Measurements from ENCODE around the gene KIF26A. TPM values are rescaled to one million over a fixed set of nuclear protein-coding genes. Genes with fewer than 3 reads are reported as not detected.

Gene KIF26A
- total RNA-seq, 1 donor from 2014 or later = 32.6 TPM

DNA sequence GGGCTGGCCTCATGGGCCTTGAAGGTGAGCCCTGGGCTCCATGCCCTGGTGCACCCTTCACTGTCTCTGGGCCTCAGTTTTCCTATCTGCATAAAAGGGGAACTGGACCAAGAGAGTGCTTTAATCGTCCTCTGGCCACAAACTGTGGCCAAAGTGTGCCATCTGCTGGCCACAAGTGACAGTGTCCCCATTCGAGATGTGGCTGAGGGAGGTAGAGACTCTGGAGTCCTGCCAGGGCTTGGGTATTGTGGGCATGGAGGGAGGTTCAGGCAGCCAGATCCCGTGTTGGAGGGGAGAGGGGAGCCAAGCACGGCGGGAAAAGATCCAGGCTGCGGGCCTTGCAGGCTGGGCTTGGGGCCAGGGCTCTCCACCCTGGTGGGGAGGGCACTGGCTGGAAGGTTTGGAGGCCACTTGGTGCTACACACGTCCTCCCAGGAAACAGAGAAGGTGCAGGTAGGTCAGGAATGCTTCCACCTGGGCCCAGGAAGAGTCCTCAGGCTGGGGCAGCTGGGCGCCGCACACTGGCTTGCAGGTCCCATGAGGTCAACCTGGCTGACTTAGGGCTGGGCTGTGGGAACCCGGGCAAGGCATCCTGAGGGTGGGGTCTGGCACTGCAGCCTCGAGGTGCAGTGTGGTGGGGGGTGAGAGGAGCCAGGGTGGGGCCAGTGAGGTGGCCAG lies 7.3 kb upstream of the KIF26A start:
- Histone ChIP-seq H3K4me1 (no peaks in the 10 kb centered on the region), H3K4me3 (no peak overlapping the region), H3K27ac (no peak overlapping the region), H3K36me3 (no peaks in the 10 kb centered on the region), H3K9me3 (peaks cover 0 to 19% of the 10 kb centered on the region in 2 donors), H3K27me3 (no peaks in the 10 kb centered on the region)
- TF ChIP-seq CTCF (IDR thresholded peaks at IDR 0.05) = peak in 1 of 3 experiments; percentile 11
- peak in 1 of 2 donors; percentile 35 for DNase-seq (ENCODE audit: low spot score in 2 of 2)
- intact Hi-C loops (cut with DNase I) = no loop called here

- peak in 1 of 2 donors; percentile 51 for DNase-seq (ENCODE audit: low spot score in 2 of 2)
- intact Hi-C loops (cut with DNase I) = no loop called here
- Histone ChIP-seq H3K4me3 (no peak overlapping the region), H3K9me3 (peaks cover 0 to 12% of the 10 kb centered on the region in 2 donors), H3K36me3 (no peaks in the 10 kb centered on the region), H3K27me3 (peaks cover 8% of the 10 kb centered on the region), H3K27ac (no peak overlapping the region), H3K4me1 (peaks cover 2% of the 10 kb centered on the region in 2 donors)
- no peak for TF ChIP-seq CTCF (IDR thresholded peaks at IDR 0.05)
Observed at GRCh38 chr14:104131968-104132732, 6.2 kb upstream of the KIF26A start.

DNA sequence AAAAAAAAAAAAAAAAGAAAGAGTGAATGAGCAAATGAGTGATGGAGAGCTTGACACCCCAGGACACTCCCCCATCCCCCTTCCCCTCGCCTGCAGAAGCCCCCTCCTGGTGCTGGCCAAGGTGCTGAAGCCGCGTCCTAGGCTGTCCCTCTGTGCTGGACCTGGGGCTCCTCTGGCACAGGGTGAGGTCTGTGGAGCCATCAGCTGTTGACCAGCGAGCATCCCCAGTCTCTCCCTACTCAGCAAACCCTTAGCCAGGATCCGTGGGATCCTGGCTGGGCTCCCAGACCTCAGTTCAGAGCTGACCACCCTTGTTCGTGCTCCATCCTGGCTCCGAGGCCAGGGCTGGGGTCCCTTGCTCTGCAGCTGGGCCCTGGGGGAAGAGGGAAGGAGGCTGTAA lies 5.4 kb upstream of the KIF26A start:
- H3K4me3 ChIP-seq = no peak overlapping the region
- H3K4me1 ChIP-seq = peaks cover 8 to 10% of the 10 kb centered on the region in 2 donors
- no peak for DNase-seq (ENCODE audit: low spot score in 2 of 2)
- no peak overlapping the region for H3K27ac ChIP-seq
- TF ChIP-seq CTCF (IDR thresholded peaks at IDR 0.05) = no peak
- no peaks in the 10 kb centered on the region for H3K36me3 ChIP-seq
- H3K27me3 ChIP-seq = peaks cover 11% of the 10 kb centered on the region
- peaks cover 0 to 12% of the 10 kb centered on the region in 2 donors for H3K9me3 ChIP-seq
- intact Hi-C loops (cut with DNase I) = no loop called here

DNA sequence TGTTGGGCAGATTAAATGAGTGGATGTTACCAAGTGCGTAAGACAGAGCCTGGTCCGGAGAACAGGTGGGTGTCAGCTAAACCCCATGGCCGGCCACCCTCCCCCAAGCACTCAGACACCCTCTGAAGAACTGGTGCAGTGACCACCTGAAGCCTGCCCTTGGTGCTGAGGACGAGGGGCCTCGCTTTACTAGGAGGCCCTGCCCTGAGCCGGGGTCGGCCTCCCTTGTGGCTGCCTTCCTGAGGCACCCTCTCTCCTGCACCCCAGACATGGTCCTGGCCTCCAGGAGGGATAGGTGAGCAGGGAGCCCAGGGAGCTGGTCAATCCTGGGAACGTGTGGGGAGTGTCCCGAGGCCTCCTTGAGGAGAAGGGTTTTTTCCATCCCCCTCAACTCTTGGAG lies 4.9 kb upstream of the KIF26A start:
- H3K4me3 ChIP-seq = no peak overlapping the region
- H3K27me3 ChIP-seq = peaks cover 11% of the 10 kb centered on the region
- intact Hi-C loops (cut with DNase I) = no loop called here
- H3K27ac ChIP-seq = no peak overlapping the region
- TF ChIP-seq CTCF (IDR thresholded peaks at IDR 0.05) = no peak
- peaks cover 0 to 12% of the 10 kb centered on the region in 2 donors for H3K9me3 ChIP-seq
- no peaks in the 10 kb centered on the region for H3K36me3 ChIP-seq
- peaks cover 11 to 12% of the 10 kb centered on the region in 2 donors for H3K4me1 ChIP-seq
- no peak for DNase-seq (ENCODE audit: low spot score in 2 of 2)

DNA sequence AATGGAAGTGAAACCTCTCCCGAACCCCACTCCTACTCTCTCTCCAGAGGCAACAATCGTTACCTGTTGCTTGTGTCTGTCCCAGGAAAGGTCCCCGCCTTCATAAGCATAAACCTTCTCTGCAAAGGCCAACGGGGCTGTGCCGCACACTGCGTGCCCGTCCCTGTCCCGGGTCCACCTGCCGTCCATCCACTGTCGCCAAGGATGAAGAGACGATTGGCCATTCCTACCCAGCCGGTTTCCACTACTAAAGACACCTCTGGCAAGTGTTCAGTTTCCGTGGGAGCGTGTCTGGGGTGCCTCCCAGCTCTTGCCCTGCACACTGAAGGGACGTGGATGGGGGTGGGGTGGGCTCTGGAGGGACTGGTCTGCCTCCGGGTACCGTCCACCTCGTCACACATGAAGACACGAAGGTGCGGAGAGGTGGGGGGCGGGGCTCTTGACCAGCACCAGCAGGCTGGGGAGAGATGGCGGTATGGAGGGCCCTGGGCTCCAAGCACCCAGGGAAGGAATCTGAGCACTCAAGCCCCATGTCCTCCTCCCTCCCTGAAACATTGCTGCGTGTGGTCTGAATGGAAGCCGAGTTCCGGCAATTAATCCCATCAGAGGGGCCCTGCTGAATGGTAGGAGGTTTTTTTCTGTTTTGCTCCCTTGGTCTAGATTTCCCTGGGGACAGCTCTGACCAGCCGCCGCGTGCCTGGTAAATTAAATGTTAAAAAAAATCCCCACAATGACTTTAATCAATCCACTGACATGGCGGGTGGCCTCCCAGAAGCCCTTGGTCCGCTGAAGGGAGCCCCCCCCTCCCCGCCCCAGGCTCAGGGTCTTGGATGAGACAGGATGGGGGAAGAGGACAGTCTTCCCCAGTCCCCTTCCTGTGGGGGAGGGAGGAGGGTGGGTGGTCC lies 4.1 kb upstream of the KIF26A start:
- H3K27me3 ChIP-seq = peaks cover 11% of the 10 kb centered on the region
- H3K27ac ChIP-seq = no peak overlapping the region
- intact Hi-C loops (cut with DNase I) = no loop called here
- no peaks in the 10 kb centered on the region for H3K36me3 ChIP-seq
- no peak overlapping the region for H3K4me3 ChIP-seq
- no peak for TF ChIP-seq CTCF (IDR thresholded peaks at IDR 0.05)
- peak in 1 of 2 donors; percentile 43 for DNase-seq (ENCODE audit: low spot score in 2 of 2)
- peaks cover 0 to 12% of the 10 kb centered on the region in 2 donors for H3K9me3 ChIP-seq
- H3K4me1 ChIP-seq = peaks cover 11 to 12% of the 10 kb centered on the region in 2 donors
